Lung (tissue), 12 donors: Measurements from ENCODE around the gene CNTFR. TPM values are rescaled to one million over a fixed set of nuclear protein-coding genes. Genes with fewer than 3 reads are reported as not detected.

Experiments
- ATAC-seq: fragments of 200-7000 bp; cut with Tn5 transposase; one replicate; pipeline ENCODE4 v1.9.1; 2020; ENCODE audit warnings: moderate number of reproducible peaks; ENCODE audit not compliant: insufficient read depth, low FRiP score
- DNase-seq, 3 donors: peaks; one replicate each; pipeline ENCODE4 v3.0.0-alpha.2; 2013 to 2017
- H3K27ac ChIP-seq, 2 donors: one replicate each; pipeline ENCODE4 v1.5.1; 2013; ENCODE audit warnings: mild to moderate bottlenecking in 2 of 2, moderate library complexity in 2 of 2, control low read depth in 1 of 2, inconsistent platforms in 1 of 2, low read depth in 1 of 2, low read length in 1 of 2
- H3K27me3 ChIP-seq, 3 donors: one replicate each; pipeline ENCODE4 v1.5.1; 2013; ENCODE audit warnings: low read length in 2 of 3; ENCODE audit not compliant: control insufficient read depth in 3 of 3, insufficient read depth in 3 of 3
- H3K36me3 ChIP-seq, 4 donors: one replicate each; pipeline ENCODE4 v1.5.1; 2013; ENCODE audit warnings: low read length in 4 of 4, mild to moderate bottlenecking in 1 of 4, moderate library complexity in 1 of 4; ENCODE audit not compliant: control insufficient read depth in 4 of 4, insufficient read depth in 4 of 4
- H3K4me1 ChIP-seq, 5 donors: one replicate each; pipeline ENCODE4 v1.5.1; 2013; ENCODE audit warnings: low read length in 5 of 5, mild to moderate bottlenecking in 2 of 5, moderate library complexity in 1 of 5; ENCODE audit not compliant: control insufficient read depth in 5 of 5, insufficient read depth in 5 of 5
- H3K4me3 ChIP-seq: one replicate; pipeline ENCODE4 v1.5.1; 2013; ENCODE audit warnings: mild to moderate bottlenecking, control low read depth, moderate library complexity
- H3K9ac ChIP-seq, 2 donors: one replicate each; pipeline ENCODE4 v1.5.1; 2013; ENCODE audit warnings: low read length in 2 of 2, control low read depth in 1 of 2; ENCODE audit not compliant: insufficient read depth in 1 of 2
- H3K9me3 ChIP-seq, 4 donors: one replicate each; pipeline ENCODE4 v1.5.1; 2013; ENCODE audit warnings: low read length in 3 of 4, mild to moderate bottlenecking in 1 of 4, moderate library complexity in 1 of 4; ENCODE audit not compliant: control insufficient read depth in 4 of 4, insufficient read depth in 3 of 4
- CTCF ChIP-seq: IDR thresholded peaks from 2 replicates; pipeline ENCODE4 v1.5.1; 2012; ENCODE audit warnings: mild to moderate bottlenecking; ENCODE audit errors: control extremely low read depth, extremely low read depth
- WGBS, 2 donors: extraction: QIAGEN DNeasy Blood & Tissue Kit; methylation state at CpG; one replicate each; pipeline ENCODE4 v1.1.7; 2013; 5-methylcytosine and 5-hydroxymethylcytosine counted together
- polyA plus RNA-seq, 2 donors: library from polyadenylated mRNA; stranded (reverse); fragments of 200-250 nt; gene quantifications; one replicate each; pipeline ENCODE4 v1.2.1, GENCODE V29; 2013
- total RNA-seq, 2 donors: library from RNA; depleted of rRNA in 1 of 2; stranded (reverse); fragments of >200 nt in 1 of 2; gene quantifications; one replicate each; pipeline ENCODE4 v1.2.1, GENCODE V29; 2014 to 2021
- donor health status: control.
- donor health status: control.
- donor health status: Bipolar disorder and iron deficiency.
- donor health status: healthy.
- donor health status: DM: yes; HTN: yes; CAD: no.

The CNTFR gene
- total and polyA plus RNA-seq, 4 donors: 0.42 to 3.3 (median 1.3) TPM

GRCh38 chr9:34627716-34628655 lies 38.5 kb upstream of the CNTFR start:
- ATAC-seq: no peak
- Histone ChIP-seq H3K4me3 (no peak overlapping the region), H3K27me3 (peaks cover 7 to 87% (median 78%) of the 10 kb centered on the region in 3 donors), H3K4me1 (peaks cover 0 to 10% (median 6%) of the 10 kb centered on the region in 5 donors), H3K27ac (no peak overlapping the region), H3K9me3 (peaks cover 0 to 4% (median 0%) of the 10 kb centered on the region in 4 donors), H3K36me3 (no peaks in the 10 kb centered on the region), H3K9ac (no peak overlapping the region)
- no peak for TF ChIP-seq CTCF
- WGBS, 2 donors: 40% methylated on average over 19 to 20 of the region's 20 CpGs
- no peak for DNase-seq

GRCh38 chr9:34625186-34625486 lies 35.6 kb upstream of the CNTFR start:
- H3K9ac ChIP-seq: no peak overlapping the region
- H3K4me1 ChIP-seq: peaks cover 0 to 10% (median 8%) of the 10 kb centered on the region in 5 donors
- no peak overlapping the region for H3K27ac ChIP-seq
- DNase-seq (no peak), ATAC-seq (no peak)
- WGBS, 2 donors: 48 to 60% methylated on average over 3 of the region's 3 CpGs
- H3K9me3 ChIP-seq: peaks cover 0 to 6% (median 0%) of the 10 kb centered on the region in 4 donors
- peaks cover 7 to 83% (median 78%) of the 10 kb centered on the region in 3 donors for H3K27me3 ChIP-seq
- no peak overlapping the region for H3K4me3 ChIP-seq
- TF ChIP-seq CTCF: no peak
- no peaks in the 10 kb centered on the region for H3K36me3 ChIP-seq

GRCh38 chr9:34624475-34625185 lies 35.1 kb upstream of the CNTFR start:
- ATAC-seq: no peak
- DNase-seq: no peak
- Histone ChIP-seq H3K9ac (no peak overlapping the region), H3K27ac (no peak overlapping the region), H3K4me3 (no peak overlapping the region), H3K36me3 (no peaks in the 10 kb centered on the region), H3K9me3 (peaks cover 0 to 6% (median 0%) of the 10 kb centered on the region in 4 donors), H3K27me3 (peaks cover 7 to 78% (median 73%) of the 10 kb centered on the region in 3 donors), H3K4me1 (peaks cover 0 to 13% (median 9%) of the 10 kb centered on the region in 5 donors)
- WGBS, 2 donors: 14 to 20% methylated on average over 39 of the region's 39 CpGs
- TF ChIP-seq CTCF: no peak
